ENCODE measurements around the gene PHYHD1. TPM values are rescaled to one million over a fixed set of nuclear protein-coding genes. Genes with fewer than 3 reads are reported as not detected.

Gene PHYHD1
- total RNA-seq, 2 experiments from 2014 or later, result 83.5 to 150 TPM

DNA sequence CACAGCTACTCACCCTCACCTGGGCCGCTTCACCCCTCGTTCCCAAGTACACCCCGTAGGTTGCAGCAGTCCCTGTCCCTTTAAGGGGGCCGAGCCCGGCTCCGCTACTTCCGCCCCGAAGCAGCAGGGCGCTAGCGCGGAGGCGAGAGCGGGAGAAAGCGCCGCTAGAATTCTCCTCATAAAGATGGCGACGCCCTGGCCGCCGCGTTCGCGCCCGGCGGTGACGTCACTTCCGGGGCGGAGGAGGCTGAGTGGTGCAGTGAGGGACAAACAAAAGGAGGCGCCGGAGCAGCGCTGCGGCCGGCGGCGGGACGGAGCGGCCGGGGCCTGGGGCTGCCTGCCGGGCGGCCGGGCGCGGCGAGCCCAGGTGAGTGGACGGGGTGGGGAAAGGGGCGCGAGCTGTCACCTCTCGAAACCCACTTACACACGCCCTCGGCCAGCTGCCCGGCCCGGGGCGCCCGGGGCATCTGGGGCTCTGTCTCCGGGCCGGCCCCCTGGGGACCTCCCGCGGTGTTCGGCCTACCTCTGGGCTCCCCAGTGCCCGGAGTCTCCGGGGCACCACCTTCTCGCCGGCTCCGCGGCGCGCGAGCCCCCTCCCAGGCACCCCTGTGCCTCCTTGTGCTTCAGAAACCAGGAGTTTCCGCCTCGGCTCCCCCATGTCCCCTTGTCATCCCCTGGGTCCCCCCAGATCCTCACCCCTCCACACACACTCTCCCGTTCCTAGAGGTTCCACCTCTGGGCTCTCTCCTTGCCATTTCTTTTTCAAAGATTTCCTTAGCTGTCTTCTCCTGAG lies 38.7 kb upstream of the PHYHD1 start, which contains the start of the genes KYAT1 and LRRC8A:
Gene KYAT1, minus strand, starts transcription at position 67 of the 793 bp plus-strand sequence. CDS start 36,545 bp downstream, outside the sequence.
Gene LRRC8A, plus strand, starts transcription at position 250 of the 793 bp plus-strand sequence. CDS start 25,032 bp downstream, outside the sequence.
- intact Hi-C loops (cut with micrococcal nuclease; ENCODE audit: unreplicated experiment), result loop anchor here (1.0 to 2.0 kb wide), 3 partner anchors 38 to 425 kb away; partner anchors contain the start of genes ODF2, PHYHD1 and SH3GLB2
- H3K27ac ChIP-seq (ENCODE audit: low read depth, low read length, poor library complexity, severe bottlenecking), result peak within 1 kb of the TSS; percentile 91
- H3K79me2 ChIP-seq (ENCODE audit: insufficient read depth, low read depth, low read length), result peaks cover 63% of the 10 kb centered on the region
- H3K9me3 ChIP-seq (ENCODE audit: low read length), result no peaks in the 10 kb centered on the region
- TF ChIP-seq, protein P1, sequence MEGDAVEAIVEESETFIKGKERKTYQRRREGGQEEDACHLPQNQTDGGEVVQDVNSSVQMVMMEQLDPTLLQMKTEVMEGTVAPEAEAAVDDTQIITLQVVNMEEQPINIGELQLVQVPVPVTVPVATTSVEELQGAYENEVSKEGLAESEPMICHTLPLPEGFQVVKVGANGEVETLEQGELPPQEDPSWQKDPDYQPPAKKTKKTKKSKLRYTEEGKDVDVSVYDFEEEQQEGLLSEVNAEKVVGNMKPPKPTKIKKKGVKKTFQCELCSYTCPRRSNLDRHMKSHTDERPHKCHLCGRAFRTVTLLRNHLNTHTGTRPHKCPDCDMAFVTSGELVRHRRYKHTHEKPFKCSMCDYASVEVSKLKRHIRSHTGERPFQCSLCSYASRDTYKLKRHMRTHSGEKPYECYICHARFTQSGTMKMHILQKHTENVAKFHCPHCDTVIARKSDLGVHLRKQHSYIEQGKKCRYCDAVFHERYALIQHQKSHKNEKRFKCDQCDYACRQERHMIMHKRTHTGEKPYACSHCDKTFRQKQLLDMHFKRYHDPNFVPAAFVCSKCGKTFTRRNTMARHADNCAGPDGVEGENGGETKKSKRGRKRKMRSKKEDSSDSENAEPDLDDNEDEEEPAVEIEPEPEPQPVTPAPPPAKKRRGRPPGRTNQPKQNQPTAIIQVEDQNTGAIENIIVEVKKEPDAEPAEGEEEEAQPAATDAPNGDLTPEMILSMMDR (conservative IDR thresholded peaks at IDR 0.05; ENCODE audit: low read length), result no peak
- no peak for TF ChIP-seq EZH2phosphoT487 (IDR thresholded peaks at IDR 0.05; ENCODE audit: borderline replicate concordance, low read depth, low read length)
- H3K4me2 ChIP-seq (ENCODE audit: low read length), result peak within 1 kb of the TSS; percentile 90
- H3K4me3 ChIP-seq (ENCODE audit: low read depth, low read length, poor library complexity, severe bottlenecking), result peak within 1 kb of the TSS; percentile 95
- peaks cover 42% of the 10 kb centered on the region for H3K36me3 ChIP-seq (ENCODE audit: insufficient read depth, low read length)
- no TSS peak for BruUV-seq (replicated peaks)
- no peaks in the 10 kb centered on the region for H4K20me1 ChIP-seq (ENCODE audit: insufficient read depth, low read length)
- H3K4me1 ChIP-seq (ENCODE audit: insufficient read depth, low read length, poor library complexity, severe bottlenecking), result peaks cover 40% of the 10 kb centered on the region
- H2AFZ ChIP-seq (ENCODE audit: low read length), result peak within 1 kb of the TSS; percentile 74
- no peaks in the 10 kb centered on the region for H3K9me2 ChIP-seq (ENCODE audit: insufficient read depth, low read length)
- CTCF ChIA-PET (ENCODE audit: unreplicated experiment), result interaction anchor here (0.5 to 1.3 kb wide), 3 partner anchors 20 to 193 kb away, joined by 3 to 5 read pairs (median 4); partner anchors contain the start of gene PHYHD1
- POLR2A ChIA-PET, result interaction anchor here (0.8 to 1.4 kb wide), 6 partner anchors 20 to 158 kb away, joined by 3 to 10 read pairs (median 3); partner anchors contain the start of genes PHYHD1, SPOUT1 and ZDHHC12
- peak; percentile 99 for DNase-seq (ENCODE audit: low spot score)

DNA sequence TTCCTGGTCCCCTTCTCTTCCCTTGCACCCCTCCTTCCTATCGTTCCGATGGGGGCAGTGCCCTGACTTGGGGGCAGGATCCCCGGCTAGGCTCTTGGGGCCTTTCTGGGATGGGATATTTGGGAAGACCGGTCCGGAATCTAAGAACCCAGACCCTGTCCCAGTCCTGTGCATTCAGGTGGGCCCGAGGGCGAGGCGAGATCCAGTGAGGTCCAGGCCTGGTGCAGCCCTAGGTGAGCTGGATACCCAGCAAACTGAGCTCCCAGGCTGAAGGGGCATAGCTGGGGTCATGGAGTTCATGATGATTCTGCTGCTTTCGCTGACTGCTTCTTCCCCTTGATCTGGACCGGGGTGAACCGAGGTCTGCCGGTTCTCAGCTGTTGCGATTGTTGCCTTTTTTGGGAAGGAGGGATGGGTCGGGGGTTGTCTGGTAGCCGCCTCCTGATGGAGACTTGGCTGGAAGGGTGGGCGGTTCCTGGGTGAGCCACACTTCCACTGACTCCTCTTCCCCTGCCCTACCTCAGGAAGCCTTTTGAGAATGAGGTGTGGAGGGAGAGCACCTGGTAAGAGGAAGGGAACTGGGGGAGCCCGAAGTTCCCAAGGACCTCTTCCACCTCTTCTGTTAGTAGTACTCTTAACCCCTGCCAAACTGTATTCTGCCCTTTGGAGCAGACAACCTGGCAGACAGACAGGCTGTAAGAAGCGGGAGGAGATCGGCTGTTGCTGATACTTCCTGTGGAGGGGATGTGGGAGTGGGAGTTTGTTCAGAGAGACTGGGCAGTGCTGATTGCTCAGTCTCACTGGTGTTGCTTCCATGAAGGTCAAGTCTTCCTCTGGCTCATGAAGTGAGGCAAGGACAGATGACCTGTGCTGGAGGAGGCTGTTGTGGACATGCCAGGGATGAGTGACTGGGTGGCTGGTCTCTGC lies 37.8 kb upstream of the PHYHD1 start:
- Histone ChIP-seq H2AFZ (ENCODE audit: low read length) (peak overlapping the region; percentile 50; the same call in 1 of the 2 replicates), H3K9me2 (ENCODE audit: insufficient read depth, low read length) (no peaks in the 10 kb centered on the region), H3K4me3 (ENCODE audit: low read depth, low read length, poor library complexity, severe bottlenecking) (peak overlapping the region; percentile 95), H3K9me3 (ENCODE audit: low read length) (no peaks in the 10 kb centered on the region), H3K4me2 (ENCODE audit: low read length) (peak overlapping the region; percentile 90), H4K20me1 (ENCODE audit: insufficient read depth, low read length) (no peaks in the 10 kb centered on the region), H3K79me2 (ENCODE audit: insufficient read depth, low read depth, low read length) (peaks cover 56% of the 10 kb centered on the region), H3K27ac (ENCODE audit: low read depth, low read length, poor library complexity, severe bottlenecking) (peak overlapping the region; percentile 91), H3K4me1 (ENCODE audit: insufficient read depth, low read length, poor library complexity, severe bottlenecking) (peaks cover 39% of the 10 kb centered on the region), H3K36me3 (ENCODE audit: insufficient read depth, low read length) (peaks cover 42% of the 10 kb centered on the region)
- intact Hi-C loops (cut with micrococcal nuclease; ENCODE audit: unreplicated experiment), result loop anchor here (1.0 to 2.0 kb wide), 2 partner anchors 145 to 426 kb away; partner anchors contain the start of genes ODF2 and SH3GLB2
- POLR2A ChIA-PET, result interaction anchor here (0.8 to 1.4 kb wide), 3 partner anchors 19 to 53 kb away, joined by 3 read pairs; partner anchors contain the start of genes PHYHD1 and SPOUT1
- DNase-seq (ENCODE audit: low spot score), result peak; percentile 27
- CTCF ChIA-PET (ENCODE audit: unreplicated experiment), result interaction anchor here (0.9 to 1.3 kb wide), 2 partner anchors 21 to 38 kb away, joined by 4 to 5 read pairs; partner anchors contain the start of gene PHYHD1
- BruUV-seq (replicated peaks), result no TSS peak
- no peak for TF ChIP-seq EZH2phosphoT487 (IDR thresholded peaks at IDR 0.05; ENCODE audit: borderline replicate concordance, low read depth, low read length)
- TF ChIP-seq, protein P1 (conservative IDR thresholded peaks at IDR 0.05; ENCODE audit: low read length), result no peak
